HUES6 (cell line): ENCODE data around the gene PGM5.

ENCODE experiments used
- H3K27ac ChIP-seq: 2 replicates; pipeline ENCODE4 v1.7.0; 2013; ENCODE audit warnings: low read depth, mild to moderate bottlenecking, low read length, inconsistent platforms
- H3K27me3 ChIP-seq: 2 replicates; pipeline ENCODE4 v1.6.1; 2013; ENCODE audit warnings: low read length; ENCODE audit not compliant: control insufficient read depth, insufficient read depth
- H3K36me3 ChIP-seq: 2 replicates; pipeline ENCODE4 v1.6.1; 2013; ENCODE audit warnings: low read length; ENCODE audit not compliant: control insufficient read depth, insufficient read depth
- H3K4me1 ChIP-seq: 2 replicates; pipeline ENCODE4 v1.6.1; 2013; ENCODE audit warnings: low read length; ENCODE audit not compliant: control insufficient read depth, insufficient read depth
- H3K4me3 ChIP-seq: 2 replicates; pipeline ENCODE4 v1.5.1; 2013; ENCODE audit warnings: low read depth, low read length
- H3K9ac ChIP-seq: one replicate; pipeline ENCODE4 v1.6.1; 2013; ENCODE audit warnings: mild to moderate bottlenecking, low read length
- H3K9me3 ChIP-seq: 2 replicates; pipeline ENCODE4 v1.6.1; 2013; ENCODE audit warnings: low read depth, low read length; ENCODE audit not compliant: control insufficient read depth, insufficient read depth

The PGM5 gene

DNA sequence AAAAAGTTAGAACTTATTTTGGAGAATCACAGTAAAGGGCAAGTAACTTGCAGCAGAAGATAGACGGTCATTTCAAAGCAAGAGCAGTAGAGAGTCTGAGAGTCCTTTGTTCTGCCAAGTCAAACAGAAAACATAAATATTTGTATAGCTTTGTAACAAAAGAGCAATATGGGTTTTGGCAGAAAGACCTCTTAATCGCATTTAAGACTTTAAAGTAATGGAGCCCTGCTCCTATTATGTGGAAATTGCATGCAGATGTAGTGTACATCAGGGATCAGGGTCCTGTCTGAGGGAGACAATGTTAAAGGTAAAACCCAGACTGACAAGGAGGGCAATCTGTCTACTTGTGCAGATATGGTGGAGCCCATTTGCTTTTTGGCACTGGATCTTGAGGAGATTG, 87.2 kb downstream of the PGM5 start:
- no peaks in the 10 kb centered on the region for H3K36me3 ChIP-seq
- H3K4me1 ChIP-seq: no peaks in the 10 kb centered on the region
- no peak overlapping the region for H3K27ac ChIP-seq
- H3K4me3 ChIP-seq: no peak overlapping the region
- no peak overlapping the region for H3K9ac ChIP-seq
- peaks cover 28% of the 10 kb centered on the region for H3K27me3 ChIP-seq
- 0 out of 2 replicates have a peak, but pooled peaks cover 3% of the 10 kb centered on the region for H3K9me3 ChIP-seq

DNA sequence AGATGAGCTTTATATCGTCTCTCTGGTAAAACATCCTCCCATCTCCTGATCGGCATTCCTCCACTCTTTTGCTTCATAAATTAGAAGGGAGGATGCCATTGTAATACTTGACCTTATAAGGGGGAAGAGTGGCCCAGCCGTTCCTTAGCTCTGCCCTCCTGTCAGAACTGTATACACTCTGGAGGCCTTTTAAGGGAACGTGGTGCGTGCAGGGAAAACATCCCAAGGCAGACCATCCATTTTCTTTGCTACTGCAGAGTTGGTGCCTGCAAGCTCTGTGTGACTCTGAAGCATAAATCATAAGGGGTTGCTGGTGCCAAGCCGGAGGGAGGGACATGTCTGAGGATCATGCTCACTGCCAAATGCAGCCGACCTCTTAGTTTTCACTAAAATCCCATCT, 90.4 kb downstream of the PGM5 start:
- H3K4me1 ChIP-seq: no peaks in the 10 kb centered on the region
- no peak overlapping the region for H3K4me3 ChIP-seq
- H3K27ac ChIP-seq: no peak overlapping the region
- H3K9me3 ChIP-seq: no peaks in the 10 kb centered on the region
- no peak overlapping the region for H3K9ac ChIP-seq
- H3K27me3 ChIP-seq: peaks cover 42% of the 10 kb centered on the region
- no peaks in the 10 kb centered on the region for H3K36me3 ChIP-seq

DNA sequence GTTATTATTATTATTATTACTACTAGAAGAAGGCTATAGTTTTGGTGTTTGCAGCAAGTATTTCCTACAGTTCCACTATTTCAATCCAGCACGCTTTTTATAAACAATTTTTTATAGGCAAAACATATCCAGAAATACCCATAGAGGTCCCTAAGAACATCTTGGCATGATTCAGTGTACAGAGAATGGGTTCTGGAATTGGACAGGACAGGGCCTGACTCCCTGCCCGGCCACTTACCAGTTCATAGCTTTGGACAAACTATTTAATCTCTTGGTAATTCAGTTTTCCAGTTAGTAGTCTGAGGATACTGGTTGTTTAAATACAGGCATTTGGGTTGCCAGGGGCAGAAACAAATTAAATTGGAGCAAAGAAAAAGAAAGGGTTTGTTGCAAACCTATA, 91.2 kb downstream of the PGM5 start:
- H3K4me1 ChIP-seq: no peaks in the 10 kb centered on the region

DNA sequence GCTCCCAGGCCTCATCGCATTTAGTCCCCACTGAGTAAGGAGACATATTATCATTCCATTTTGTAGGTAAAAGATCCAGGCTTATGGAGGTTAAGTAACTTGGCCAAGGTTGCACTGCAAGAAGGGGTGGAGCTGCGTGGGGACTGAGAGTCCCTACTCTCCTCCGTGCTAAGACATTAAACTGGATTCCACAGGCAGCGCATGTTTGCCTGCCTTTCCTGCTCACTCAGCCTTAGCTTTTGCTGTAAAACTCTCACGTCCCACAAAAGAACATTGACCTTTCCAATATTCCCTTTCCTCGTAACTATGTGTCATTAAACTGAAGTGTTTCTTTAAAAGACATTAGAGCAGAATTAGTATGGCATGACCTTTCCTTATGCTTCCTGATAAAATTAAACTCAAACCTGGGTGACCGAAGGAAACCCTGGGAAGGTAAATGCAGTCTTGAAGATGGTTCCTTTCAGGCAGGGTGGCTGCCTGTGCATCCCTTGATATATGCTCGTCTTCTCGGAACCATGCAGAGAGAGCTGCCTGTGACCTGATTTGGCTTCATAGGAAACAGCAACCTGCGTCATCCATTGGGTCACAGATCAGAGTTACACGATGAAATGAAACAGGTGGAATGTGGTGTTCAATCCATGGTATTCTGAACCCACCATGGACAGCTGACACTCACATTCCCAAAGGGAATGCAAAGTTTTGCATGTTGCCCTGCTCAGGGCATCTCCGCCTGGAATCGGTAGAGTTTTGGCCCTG, 98.3 kb downstream of the PGM5 start:
- no peaks in the 10 kb centered on the region for H3K9me3 ChIP-seq
- H3K27ac ChIP-seq: no peak overlapping the region
- H3K9ac ChIP-seq: no peak overlapping the region
- no peaks in the 10 kb centered on the region for H3K4me1 ChIP-seq
- no peak overlapping the region for H3K4me3 ChIP-seq
- H3K27me3 ChIP-seq: peaks cover 32% of the 10 kb centered on the region; the same call in 1 of the 2 replicates
- no peaks in the 10 kb centered on the region for H3K36me3 ChIP-seq

More for the DNA sequence above, 91.2 kb downstream of the PGM5 start:
- Histone ChIP-seq H3K4me3 (no peak overlapping the region), H3K36me3 (no peaks in the 10 kb centered on the region), H3K9ac (no peak overlapping the region), H3K9me3 (no peaks in the 10 kb centered on the region), H3K27ac (no peak overlapping the region), H3K27me3 (peaks cover 50% of the 10 kb centered on the region)

DNA sequence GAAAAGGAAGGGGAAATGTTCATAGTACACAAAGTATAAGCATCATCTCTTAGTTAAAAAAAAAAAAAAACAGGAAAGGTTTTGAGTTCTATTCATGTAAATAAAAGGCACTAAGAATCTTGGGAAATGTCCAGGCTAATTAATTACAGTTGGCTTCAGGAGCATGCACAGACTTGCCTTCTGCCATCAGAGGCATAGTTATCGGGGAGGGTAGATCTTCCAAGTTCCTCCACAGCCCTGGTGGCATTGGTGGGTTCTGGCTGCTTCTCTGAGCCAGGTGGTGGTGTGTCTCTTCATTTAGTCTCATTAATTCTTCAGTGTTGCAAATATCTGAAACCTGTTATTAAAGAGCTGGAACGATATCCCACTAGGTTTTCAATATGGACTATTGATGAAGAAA, 99.0 kb downstream of the PGM5 start:
- Histone ChIP-seq H3K36me3 (no peaks in the 10 kb centered on the region), H3K4me1 (no peaks in the 10 kb centered on the region), H3K9me3 (no peaks in the 10 kb centered on the region), H3K27ac (no peak overlapping the region), H3K4me3 (no peak overlapping the region), H3K9ac (no peak overlapping the region), H3K27me3 (peaks cover 36% of the 10 kb centered on the region; the same call in 1 of the 2 replicates)

DNA sequence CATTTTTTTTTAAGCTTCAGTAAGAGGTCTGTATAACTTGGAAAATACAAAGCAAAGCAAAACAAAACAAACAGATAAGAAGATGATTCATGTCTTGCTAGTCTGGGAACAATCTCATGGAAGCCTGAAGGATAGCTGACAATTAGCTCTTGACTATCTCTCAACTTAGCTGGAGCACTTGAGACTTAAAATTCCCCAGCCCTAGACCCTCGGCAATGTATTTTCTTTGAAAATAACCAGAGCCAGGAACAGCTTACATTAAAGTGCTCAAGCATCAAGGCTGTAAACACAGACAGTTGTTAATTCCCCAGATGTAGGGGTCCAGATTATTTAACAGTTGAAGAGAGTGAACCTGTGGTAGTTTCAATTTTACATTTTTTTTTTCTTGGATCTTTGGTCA, 101.4 kb downstream of the PGM5 start:
- Histone ChIP-seq H3K27ac (no peak overlapping the region; the same call in 1 of the 2 replicates), H3K4me1 (no peaks in the 10 kb centered on the region; the same call in 1 of the 2 replicates), H3K9ac (no peak overlapping the region), H3K4me3 (no peak overlapping the region), H3K27me3 (peaks cover 32% of the 10 kb centered on the region; the same call in 1 of the 2 replicates), H3K9me3 (no peaks in the 10 kb centered on the region), H3K36me3 (no peaks in the 10 kb centered on the region)

DNA sequence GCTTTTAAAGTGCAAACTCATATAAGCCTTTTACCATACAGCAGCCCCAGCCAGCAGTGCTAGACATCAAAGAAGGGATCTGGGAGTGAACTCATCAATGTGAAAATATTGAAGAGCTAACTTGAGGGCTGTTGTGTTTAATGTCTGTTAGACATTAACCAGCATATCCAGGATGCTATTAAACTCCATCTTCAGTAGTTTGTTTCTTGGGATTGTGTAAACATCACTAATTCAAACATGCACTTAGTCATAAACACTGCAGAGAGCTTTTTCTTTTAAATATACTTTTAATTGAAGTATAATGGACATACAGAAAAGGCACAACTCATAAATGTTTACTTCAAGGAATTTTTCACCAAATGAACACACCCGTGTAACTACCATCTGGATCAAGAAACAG, 102.5 kb downstream of the PGM5 start:
- H3K36me3 ChIP-seq: no peaks in the 10 kb centered on the region
- H3K4me3 ChIP-seq: no peak overlapping the region
- peaks cover 34% of the 10 kb centered on the region; the same call in 1 of the 2 replicates for H3K27me3 ChIP-seq
- H3K4me1 ChIP-seq: no peaks in the 10 kb centered on the region; the same call in 1 of the 2 replicates
- no peaks in the 10 kb centered on the region for H3K9me3 ChIP-seq
- H3K27ac ChIP-seq: no peak overlapping the region
- no peak overlapping the region for H3K9ac ChIP-seq

DNA sequence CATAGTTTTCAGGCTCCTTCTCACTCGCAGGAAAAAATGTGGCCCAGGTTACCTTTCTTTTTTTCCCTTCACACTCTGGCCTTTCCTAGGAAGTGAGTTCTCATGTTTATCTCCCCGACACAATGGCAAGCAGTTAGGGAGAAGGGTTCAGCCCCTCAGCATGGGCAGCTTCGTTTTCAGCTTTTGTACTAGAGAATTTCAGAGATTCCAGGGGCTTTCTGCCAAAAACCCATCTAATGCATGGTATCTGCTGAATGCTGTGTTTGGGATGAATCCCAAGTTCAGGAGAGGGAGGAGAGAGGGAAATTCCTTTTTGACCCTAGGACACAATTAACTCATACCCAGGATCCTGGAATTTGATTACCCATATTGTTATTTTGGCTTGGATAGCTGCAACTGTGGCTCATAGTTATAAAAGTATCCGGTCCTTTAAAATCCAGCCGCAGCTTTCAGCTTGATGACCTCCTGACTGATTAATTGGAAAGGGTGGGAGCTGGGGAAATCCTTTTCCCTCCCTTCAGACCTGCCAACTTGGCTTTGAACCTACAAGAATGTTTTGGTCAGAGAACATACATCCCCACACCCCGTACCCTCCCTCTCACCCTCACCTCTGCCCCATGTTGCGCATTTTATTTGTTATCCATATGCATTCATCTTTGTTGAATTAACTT, 105.8 kb downstream of the PGM5 start:
- Histone ChIP-seq H3K9me3 (no peaks in the 10 kb centered on the region), H3K4me1 (no peaks in the 10 kb centered on the region; the same call in 1 of the 2 replicates), H3K36me3 (no peaks in the 10 kb centered on the region), H3K4me3 (no peak overlapping the region), H3K27ac (no peak overlapping the region), H3K27me3 (peaks cover 42% of the 10 kb centered on the region; the same call in 1 of the 2 replicates), H3K9ac (no peak overlapping the region)

DNA sequence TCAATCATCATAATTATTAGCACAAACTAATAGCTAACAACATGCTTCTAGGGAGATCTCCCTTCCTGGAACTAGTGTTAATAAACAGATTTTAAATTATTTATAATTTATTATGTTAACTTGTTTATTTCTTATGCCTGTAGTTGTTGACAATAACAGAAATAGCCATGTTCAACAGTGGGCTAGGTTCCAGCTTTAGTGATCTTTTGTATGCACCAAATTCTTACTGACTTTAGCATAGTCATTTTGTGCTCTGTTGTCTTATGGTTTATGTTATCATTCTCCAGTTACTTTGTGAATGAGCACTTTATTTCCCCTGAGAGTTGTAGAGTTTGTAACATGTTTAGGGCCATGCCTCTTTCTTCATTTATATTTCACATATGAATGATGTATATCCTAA, 113.7 kb downstream of the PGM5 start:
- Histone ChIP-seq H3K36me3 (no peaks in the 10 kb centered on the region), H3K4me3 (no peak overlapping the region), H3K9me3 (no peaks in the 10 kb centered on the region), H3K9ac (no peak overlapping the region), H3K27me3 (peaks cover 26% of the 10 kb centered on the region; the same call in 1 of the 2 replicates), H3K27ac (no peak overlapping the region), H3K4me1 (no peaks in the 10 kb centered on the region)

DNA sequence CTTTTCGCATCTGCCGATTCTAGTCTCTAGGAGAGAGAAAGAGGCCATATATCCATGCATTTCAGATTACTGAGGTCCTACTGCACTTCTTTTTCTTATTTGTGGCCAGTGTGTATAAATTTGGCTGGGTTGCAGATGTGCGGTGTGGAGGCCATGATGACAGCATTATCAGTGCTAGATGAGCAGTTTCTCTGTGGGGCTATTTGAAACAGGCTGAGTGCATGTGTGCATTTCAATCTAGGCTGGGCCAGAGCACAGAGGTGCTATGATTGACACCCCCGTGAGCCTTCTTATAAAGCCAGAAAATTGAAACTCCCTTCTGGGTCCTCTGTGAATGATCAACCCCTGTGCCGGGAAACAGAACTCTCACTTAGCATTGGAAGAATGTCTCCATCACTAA, 114.2 kb downstream of the PGM5 start:
- no peak overlapping the region for H3K4me3 ChIP-seq
- no peaks in the 10 kb centered on the region for H3K4me1 ChIP-seq
- no peaks in the 10 kb centered on the region for H3K9me3 ChIP-seq
- no peaks in the 10 kb centered on the region for H3K36me3 ChIP-seq
- no peak overlapping the region for H3K9ac ChIP-seq
- peaks cover 22% of the 10 kb centered on the region; the same call in 1 of the 2 replicates for H3K27me3 ChIP-seq
- no peak overlapping the region for H3K27ac ChIP-seq

DNA sequence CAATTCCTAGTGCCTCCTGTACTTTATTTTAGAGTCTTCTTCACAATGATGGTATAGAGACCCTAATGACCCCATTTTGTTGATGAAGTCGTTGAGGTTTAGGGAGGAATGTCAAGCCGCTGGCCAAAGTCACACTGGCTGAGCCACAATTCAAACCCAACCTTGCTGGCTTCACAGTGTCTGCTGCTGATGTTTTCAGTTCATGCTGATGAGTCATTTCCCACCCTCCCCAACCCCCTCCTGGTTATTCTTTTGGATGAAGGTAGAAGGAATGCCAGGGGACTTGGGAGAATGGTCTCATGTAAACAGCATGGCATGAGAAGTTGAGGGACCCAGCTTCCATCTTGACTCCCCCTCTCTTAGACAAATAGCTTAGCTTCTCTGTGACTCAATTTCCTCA, 115.7 kb downstream of the PGM5 start:
- H3K27ac ChIP-seq: no peak overlapping the region
- H3K4me1 ChIP-seq: no peaks in the 10 kb centered on the region

More for the DNA sequence above, 115.7 kb downstream of the PGM5 start:
- H3K4me3 ChIP-seq: no peak overlapping the region
- H3K27me3 ChIP-seq: peaks cover 19% of the 10 kb centered on the region
- no peak overlapping the region for H3K9ac ChIP-seq
- no peaks in the 10 kb centered on the region for H3K36me3 ChIP-seq
- H3K9me3 ChIP-seq: no peaks in the 10 kb centered on the region
